Germinal center (tissue), 1 donor: ENCODE data around the gene SNRNP48.

Experiments
- DNase-seq: peaks from one replicate; pipeline ENCODE4 v3.0.0; 2012; ENCODE audit warnings: mixed read lengths, low spot score

SNRNP48 gene

DNA sequence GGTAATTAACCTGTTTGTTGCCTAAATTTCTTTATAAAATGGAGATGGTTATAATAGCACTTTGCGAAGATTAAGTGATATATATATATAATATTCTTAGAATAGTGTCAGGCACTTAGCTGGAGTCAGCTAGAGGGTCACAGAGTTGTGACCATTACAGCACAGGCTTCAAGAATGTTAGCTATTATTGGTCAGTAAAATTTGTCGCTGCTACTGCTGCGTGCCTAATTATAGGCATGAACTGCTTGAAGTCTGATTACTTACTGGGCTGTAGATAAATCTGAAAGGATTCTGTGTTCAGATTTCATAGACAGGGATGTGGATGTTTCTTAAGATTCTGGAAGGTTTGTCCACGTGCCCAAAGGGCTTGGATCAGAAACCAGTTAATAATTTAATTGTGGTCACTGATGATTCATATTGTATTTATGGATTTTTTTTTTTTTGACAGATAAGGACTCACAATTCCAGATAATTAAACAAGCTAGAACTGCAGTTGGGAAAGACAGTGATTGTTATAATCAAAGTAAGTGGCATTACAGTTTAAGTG is 4.7 kb downstream of the SNRNP48 start:
- DNase-seq: no peak

GRCh38 chr6:7604003-7604402 is 14.0 kb downstream of the SNRNP48 start:
- DNase-seq: no peak

DNA sequence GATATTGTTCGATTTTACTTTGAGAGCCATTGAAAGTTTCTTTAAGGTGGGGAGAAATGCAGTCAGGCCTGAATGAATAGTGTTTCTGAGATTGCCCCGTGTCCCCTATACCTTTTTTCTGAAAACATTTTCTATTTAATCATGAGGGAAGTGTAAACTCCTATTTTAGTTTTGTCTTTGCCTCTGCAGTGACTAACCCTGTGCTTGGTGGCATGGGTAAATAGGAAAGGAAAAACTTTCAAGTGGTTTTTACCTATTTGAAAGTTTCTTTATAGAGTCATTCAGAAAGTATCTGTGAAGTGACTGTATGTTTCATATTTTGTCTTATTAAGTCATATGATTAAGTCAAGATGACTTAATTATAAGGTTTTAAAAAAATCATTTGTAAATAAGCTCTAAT is 14.5 kb downstream of the SNRNP48 start:
- DNase-seq: no peak

DNA sequence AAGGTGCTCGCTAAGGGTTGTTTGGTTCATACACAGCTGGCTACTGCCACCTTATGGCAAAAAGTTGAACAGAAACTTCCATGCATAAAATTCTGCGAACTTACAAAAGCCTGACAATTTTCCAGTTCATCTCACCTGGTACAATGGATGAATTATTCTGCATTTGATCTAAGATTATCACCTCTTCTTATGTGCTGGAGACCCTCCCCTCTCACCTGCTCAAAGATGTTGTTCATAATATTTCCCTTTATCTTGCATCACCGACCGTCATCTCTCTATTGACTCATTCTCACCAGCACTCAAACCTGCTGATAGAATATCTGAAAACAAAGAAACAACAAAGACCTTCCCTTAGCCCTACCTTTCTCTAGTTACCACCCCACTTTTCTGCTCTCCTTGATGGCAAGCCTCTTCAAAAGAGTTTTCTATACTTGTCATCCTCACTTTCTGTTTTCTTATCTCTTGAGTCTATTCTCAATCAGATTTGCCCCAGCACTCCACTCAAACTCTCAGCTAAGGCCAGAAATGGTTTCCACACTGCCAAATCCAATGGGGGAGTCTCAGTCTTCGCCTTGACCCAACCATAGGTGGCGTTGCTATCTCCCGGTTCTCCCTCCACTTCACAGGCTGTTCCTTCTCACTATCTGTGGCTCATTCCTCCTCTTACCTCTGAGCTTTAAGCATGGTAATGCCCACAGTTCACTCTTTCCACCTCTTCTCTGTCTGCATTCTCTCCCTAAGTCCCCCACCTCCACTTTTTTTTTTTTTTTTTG is 25.8 kb downstream of the SNRNP48 start:
- peak; percentile 49 for DNase-seq

- DNase-seq: no peak
Observed at GRCh38 chr6:7617801-7618764, 28.1 kb downstream of the SNRNP48 start.

- DNase-seq: no peak
Observed at GRCh38 chr6:7621761-7622160, 31.8 kb downstream of the SNRNP48 start.

- DNase-seq: no peak
Observed at GRCh38 chr6:7624796-7625710, 35.1 kb downstream of the SNRNP48 start.

GRCh38 chr6:7628479-7628878 is 38.5 kb downstream of the SNRNP48 start:
- DNase-seq: no peak

GRCh38 chr6:7628909-7629308 is 38.9 kb downstream of the SNRNP48 start:
- DNase-seq: no peak

DNA sequence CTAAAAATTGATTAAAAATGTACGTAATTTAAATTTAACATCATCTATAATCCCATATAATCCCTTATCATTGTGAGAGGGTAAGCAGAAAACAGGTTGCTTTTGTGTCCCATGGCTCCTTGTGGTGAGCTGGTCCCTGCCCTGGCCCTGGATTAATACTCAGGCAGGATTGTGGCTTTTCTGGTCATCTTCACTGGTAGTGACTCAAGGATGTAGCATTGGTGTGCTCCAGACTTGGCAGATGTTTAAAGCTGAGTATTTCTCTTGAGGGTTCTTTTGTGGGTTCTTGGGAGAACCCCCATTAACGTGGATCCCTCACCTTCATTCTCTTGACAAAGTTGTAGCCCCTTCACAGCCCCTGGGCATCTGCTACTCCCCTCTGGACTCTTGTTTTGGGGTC is 39.3 kb downstream of the SNRNP48 start:
- DNase-seq: no peak

- no peak for DNase-seq
Observed at GRCh38 chr6:7630792-7631191, 40.8 kb downstream of the SNRNP48 start.

- no peak for DNase-seq
Observed at GRCh38 chr6:7631466-7631865, 41.5 kb downstream of the SNRNP48 start.

- DNase-seq: no peak
Observed at GRCh38 chr6:7632501-7633290, 42.7 kb downstream of the SNRNP48 start.

- DNase-seq: no peak
Observed at GRCh38 chr6:7633361-7633760, 43.4 kb downstream of the SNRNP48 start.

DNA sequence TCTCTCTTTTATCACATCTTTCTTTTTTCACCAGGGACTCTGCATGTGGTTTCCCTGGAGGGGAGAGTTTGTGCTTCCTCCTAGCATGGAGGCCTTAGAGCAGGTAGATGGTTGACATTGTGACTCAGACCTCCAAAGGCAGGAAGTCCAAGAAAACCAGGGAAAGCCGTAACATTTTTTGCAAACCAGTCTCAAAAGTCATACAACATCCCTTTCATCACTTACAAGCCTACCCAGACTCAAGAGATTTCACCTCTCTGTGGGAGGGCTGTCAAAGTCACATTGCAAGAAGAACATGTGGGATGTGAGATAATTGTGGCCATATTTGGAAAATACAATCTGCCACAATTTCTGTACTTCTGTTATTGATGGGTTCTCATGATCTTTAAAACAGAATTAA is 46.2 kb downstream of the SNRNP48 start:
- DNase-seq: no peak

- no peak for DNase-seq
Observed at GRCh38 chr6:7637533-7637932, 47.5 kb downstream of the SNRNP48 start.

GRCh38 chr6:7639427-7639826 is 49.4 kb downstream of the SNRNP48 start:
- no peak for DNase-seq

DNA sequence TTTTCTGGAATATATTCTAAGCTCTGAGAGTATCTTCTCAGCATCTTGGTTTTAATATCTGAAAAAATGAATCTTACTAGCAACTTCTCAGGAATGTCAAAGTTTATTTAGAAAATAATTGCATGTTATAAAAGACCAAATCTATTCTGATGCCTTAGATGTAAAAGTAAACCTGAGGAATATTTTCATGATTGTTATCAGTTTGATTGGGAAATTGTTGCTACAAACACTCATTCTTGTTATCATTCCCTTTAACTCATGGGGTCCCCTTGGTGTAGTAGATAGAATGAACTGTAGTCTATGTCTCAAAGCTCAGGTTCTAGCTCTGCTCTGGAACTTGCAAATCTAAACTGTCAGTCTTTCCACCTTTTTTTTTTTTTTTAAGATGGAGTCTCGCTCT is 50.0 kb downstream of the SNRNP48 start:
- DNase-seq: no peak

GRCh38 chr6:7640607-7641577 is 50.9 kb downstream of the SNRNP48 start:
- no peak for DNase-seq

DNA sequence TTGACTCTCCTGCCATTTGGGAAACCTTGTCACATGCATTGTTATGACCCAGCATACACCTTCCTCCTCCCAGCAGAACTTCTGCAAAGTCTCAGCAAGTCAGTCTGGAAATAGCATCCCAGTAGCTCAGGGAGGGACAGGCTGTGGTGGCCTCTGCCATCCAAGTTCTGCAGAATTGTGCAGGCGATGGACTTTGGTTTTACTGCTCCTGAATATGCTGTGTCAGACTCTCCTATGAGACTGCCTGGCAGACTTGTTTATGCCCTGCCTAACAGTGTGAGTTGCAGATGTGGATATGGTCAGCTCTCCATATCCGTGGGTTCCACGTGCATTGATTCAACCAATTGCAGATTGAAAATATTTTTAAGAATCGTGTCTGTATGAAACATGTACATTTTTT is 52.8 kb downstream of the SNRNP48 start:
- no peak for DNase-seq
